Measurements from ENCODE around the gene SSC4D. TPM values are rescaled to one million over a fixed set of nuclear protein-coding genes. Genes with fewer than 3 reads are reported as not detected.
A peak's percentile ranks its signal among the peaks of the same experiment; 100 is the strongest.

SSC4D gene
- total RNA-seq, 1 experiment from 2014 or later, result 14.8 TPM

GRCh38 chr7:76405738-76406137 is 3.8 kb downstream of the SSC4D start:
- H3K4me1 ChIP-seq (ENCODE audit: insufficient read depth, low read length), result peaks cover 5% of the 10 kb centered on the region; the same call in 1 of the 2 replicates
- H3K4me2 ChIP-seq (ENCODE audit: insufficient read depth, insufficient read length, low read length), result no peak overlapping the region
- H3K14ac ChIP-seq (ENCODE audit: insufficient read depth, low read length), result no peak overlapping the region
- Mint-ChIP-seq H3K4me1 (peaks cover 21 to 31% of the 10 kb centered on the region in 2 experiments), H3K36me3 (ENCODE audit: insufficient read depth in 1 of 3, low read depth in 3 of 3) (no peaks in the 10 kb centered on the region; a peak in 1 of 7 replicates), H3K4me3 (no peak overlapping the region), H3K27ac (peak overlapping the region in 2 of 3 experiments; percentile 24 to 45; a peak in 2 of 7 replicates), H3K27me3 (ENCODE audit: low read depth) (no peaks in the 10 kb centered on the region), H3K9me3 (no peaks in the 10 kb centered on the region; a peak in 1 of 5 replicates)
- no peak overlapping the region for H2BK15ac ChIP-seq (ENCODE audit: low read depth, low read length)
- no peaks in the 10 kb centered on the region for H4K20me1 ChIP-seq (ENCODE audit: control insufficient read depth, insufficient read depth, insufficient read length)
- H3K23ac ChIP-seq (ENCODE audit: insufficient read length, low read depth, low read length), result no peak overlapping the region
- no peak overlapping the region for H2AK5ac ChIP-seq (ENCODE audit: insufficient read length, low read length)
- no peak overlapping the region for H3K18ac ChIP-seq (ENCODE audit: insufficient read length, low read depth, low read length)
- H3K27ac ChIP-seq (ENCODE audit: insufficient read length, low read depth, low read length), result no peak overlapping the region
- H4K5ac ChIP-seq (ENCODE audit: insufficient read length, low read depth, low read length), result no peak overlapping the region
- no peak overlapping the region for H4K8ac ChIP-seq (replicated peaks; ENCODE audit: insufficient read length, low read depth, low read length)
- no peak overlapping the region for H2AFZ ChIP-seq (ENCODE audit: low read length)
- no peak for DNase-seq
- no peak overlapping the region for H2BK12ac ChIP-seq (ENCODE audit: insufficient read length, low read depth, low read length)
- H3K79me2 ChIP-seq (ENCODE audit: insufficient read depth, low read length), result no peaks in the 10 kb centered on the region
- no peak overlapping the region for H2BK20ac ChIP-seq (ENCODE audit: low read depth, low read length, poor library complexity, severe bottlenecking)
- no peaks in the 10 kb centered on the region for H3K27me3 ChIP-seq (ENCODE audit: insufficient read depth, low read length)
- WGBS (ENCODE audit: extremely low coverage, insufficient read length, low lambda C conversion rate), result no CpG with 5 or more reads among the region's 9 CpGs
- no peak overlapping the region for H4K91ac ChIP-seq (ENCODE audit: insufficient read length, low read depth, low read length)
- H2BK120ac ChIP-seq (ENCODE audit: low read depth, low read length, poor library complexity, severe bottlenecking), result no peak overlapping the region
- H3K56ac ChIP-seq (ENCODE audit: insufficient read length, low read depth, low read length), result no peak overlapping the region
- no peak overlapping the region for H3T11ph ChIP-seq (ENCODE audit: low read length)
- no peak overlapping the region for H2BK5ac ChIP-seq (ENCODE audit: insufficient read length, low read length)
- H3K23me2 ChIP-seq (ENCODE audit: insufficient read length, low read depth, low read length, poor library complexity, severe bottlenecking), result no peaks in the 10 kb centered on the region
- no peak overlapping the region for H3K9ac ChIP-seq (ENCODE audit: extremely low read depth, insufficient read length, low read length)
- no peaks in the 10 kb centered on the region for H3K79me1 ChIP-seq (ENCODE audit: insufficient read depth, low read depth, low read length, poor library complexity, severe bottlenecking)
- no peaks in the 10 kb centered on the region for H3K9me3 ChIP-seq (ENCODE audit: control insufficient read depth, low read depth, low read length)
- no peak for TF ChIP-seq CTCF (conservative IDR thresholded peaks at IDR 0.05)
- no peak overlapping the region for H3K4ac ChIP-seq (ENCODE audit: low read depth, low read length)

All from H9 (cell line).